ENCODE measurements around the gene SYT7.

Gene SYT7

DNA sequence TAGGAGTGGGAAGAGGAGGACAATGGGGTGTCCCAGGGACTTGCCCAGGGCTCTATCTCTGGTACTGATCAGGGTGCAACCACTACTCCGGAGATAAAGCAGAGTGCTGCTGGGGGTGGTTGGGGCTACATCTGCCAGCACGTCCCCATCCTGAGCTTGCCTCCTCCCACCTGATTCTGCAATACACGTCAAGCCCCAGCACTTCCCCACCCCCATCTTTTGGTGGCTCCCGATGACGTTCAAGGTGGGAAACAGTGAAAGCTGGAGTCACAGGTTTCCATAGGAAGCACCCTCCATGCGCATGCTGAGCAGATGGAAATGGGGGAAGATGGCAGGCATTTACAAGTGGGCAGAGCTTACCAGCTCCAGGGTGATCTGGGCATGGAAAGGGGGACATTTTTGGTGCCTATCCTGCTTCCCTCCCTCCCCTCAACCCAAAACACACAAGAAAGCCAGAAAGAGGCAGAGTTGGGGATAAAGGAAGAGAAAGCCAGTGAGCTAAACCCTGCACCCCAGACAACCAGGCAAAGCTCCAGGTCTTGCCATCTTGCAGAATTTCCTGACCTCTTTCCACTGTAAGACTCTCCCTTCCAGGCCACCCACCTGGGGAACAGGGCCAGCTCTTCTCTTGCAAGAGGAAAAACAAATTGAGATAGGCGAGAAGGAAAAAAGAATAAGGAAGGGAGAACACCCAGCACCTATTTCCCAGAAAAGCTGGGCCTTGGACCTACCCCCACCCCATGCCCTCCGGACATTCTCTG lies 15.8 kb downstream of the SYT7 start:
- H3K4me3 ChIP-seq = no peak overlapping the region
- H3K27ac ChIP-seq = no peak overlapping the region

DNA sequence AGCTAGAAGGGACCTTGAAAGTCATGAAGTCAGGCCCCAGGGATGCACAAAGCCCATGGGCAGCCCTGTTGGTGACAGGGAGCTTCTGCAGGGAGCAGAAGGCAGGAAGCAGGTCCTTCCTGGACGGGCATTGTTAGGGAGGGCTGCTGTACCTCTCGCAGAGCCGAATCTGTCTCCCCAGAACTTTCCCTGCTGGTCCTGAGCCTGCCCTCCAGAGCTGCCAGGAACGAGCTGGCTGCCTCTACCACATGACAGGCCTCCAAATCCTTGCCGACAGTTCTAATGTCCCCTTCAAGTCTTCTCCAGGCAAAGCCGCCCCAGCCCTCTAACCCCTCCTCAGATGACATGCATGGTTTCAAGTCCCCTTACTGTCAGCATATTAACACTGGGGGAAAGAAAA lies 20.1 kb downstream of the SYT7 start:
- Histone ChIP-seq H3K4me3 (no peak overlapping the region), H3K27ac (no peak overlapping the region)

DNA sequence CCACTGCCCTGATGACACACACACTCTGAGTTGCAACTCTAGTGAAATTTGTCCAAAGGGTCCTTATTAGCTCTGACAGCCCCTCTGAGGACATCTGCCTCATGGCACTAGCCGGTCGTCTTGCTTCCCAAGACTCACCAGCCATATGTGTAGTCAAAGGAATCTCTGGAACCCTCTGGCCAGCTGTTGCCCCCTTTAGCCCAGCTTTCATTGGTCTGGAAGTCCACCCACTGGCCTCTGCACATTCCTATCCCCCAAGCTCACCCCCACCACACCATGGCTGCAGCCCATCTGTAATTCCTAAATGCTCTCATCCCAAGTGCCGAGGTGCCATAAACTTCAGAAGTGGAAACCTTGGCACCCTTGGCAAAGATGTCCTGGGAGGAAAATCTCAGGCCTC lies 24.3 kb downstream of the SYT7 start:
- H3K4me3 ChIP-seq = no peak overlapping the region
- H3K27ac ChIP-seq = no peak overlapping the region

DNA sequence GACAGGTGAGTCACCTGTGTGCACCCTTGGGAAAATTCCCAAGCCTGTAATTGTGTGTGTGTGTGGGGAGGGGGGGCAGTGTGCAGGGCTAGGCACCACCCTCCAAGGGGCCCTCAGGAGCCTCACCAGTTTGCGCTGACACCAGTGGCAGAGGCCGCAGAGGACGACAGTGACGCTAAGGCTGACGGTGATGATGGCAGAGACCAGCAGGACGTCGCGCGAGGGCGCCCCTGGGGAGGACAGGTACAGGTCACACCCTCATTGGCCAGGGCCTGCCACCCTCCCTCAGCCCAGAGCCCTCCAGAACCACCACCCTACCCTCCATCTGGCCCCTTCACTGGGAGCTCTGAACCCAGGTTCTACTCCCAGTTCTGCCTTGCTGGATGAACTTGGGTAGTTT lies 24.9 kb downstream of the SYT7 start:
- no peak overlapping the region for H3K4me3 ChIP-seq
- H3K27ac ChIP-seq = no peak overlapping the region

DNA sequence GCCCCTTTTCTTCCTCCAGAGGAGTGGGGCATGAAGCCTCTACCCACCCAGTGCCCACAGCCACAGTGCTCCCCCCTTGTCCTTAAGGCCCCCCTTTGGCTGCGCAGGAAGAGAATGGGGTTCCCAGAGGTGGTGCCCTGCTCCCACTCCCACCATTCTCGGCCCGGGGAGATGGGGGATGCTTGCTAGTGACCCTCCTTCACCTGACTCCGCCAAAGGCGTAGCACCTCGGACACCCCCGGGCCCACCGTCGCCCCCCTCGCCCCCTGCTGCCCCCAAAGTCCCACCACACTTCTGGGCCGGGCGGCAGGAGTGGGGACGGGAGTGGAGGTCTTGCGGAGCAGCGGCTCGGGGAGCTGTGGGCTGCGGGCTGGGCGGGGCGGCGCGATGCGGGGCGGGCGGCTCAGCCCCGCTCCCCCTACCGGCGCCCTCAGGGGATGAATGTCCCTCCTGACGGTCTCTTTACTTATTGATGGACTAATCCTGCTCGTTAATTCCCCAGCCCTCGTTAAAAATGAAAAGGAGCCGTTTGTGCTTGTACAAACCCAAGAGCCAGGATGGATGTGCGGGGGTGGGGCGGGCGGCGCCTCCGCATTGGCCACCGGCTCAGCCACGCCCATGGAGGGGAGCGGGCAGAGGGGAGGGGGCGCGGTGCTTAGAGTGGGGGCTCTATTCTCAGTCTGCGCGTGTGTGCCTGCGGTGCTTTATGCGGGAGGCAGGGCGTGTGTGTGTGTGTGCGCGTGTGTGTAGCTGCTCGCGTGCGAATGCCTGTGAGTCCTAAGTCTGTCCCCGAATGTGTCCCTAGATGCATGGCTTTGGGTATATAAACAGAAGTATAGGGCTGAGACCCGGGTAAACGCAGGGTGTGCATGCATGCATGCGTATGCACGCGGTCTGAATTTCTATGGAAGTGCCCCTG lies 25.6 kb downstream of the SYT7 start:
- no peak overlapping the region for H3K27ac ChIP-seq

DNA sequence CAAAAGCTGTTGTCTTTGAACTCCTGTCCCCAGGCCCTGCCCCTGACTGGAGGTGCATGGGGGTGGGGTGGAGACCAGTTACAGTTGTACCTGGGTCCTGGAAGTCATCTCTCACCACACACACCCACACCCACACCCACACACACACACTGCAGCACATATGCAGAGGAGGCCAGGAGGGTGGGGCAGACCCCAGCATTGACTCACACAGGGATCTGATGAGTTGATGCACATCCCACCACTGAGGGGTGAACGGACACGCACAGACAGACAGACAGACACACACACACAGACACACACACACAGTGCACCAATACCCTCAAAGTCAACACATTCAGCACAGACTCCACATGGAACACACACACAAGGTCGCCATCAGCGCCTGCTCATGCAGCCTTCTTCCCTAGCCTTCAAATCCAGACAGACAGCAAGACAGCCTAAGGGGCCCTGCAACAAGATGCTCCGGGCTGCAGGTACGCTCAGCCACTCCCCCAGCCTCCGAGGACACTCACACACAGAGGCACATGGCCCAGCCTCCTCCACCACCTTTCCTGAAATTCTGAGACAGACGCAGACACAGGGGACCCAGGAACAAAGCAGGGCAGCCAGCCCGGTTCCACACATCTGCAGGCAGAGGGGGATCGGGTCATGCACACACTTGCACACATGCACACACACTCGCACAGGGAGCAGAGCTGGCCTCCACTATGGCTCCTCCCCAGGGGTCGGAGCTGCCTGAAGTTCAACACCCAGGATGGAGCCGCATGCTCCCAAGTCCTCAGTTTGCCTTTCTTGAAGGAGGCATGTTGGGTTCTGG lies 26.5 kb downstream of the SYT7 start:
- no peak overlapping the region for H3K4me3 ChIP-seq

More for the DNA sequence above, 25.6 kb downstream of the SYT7 start:
- H3K4me3 ChIP-seq = no peak overlapping the region

DNA sequence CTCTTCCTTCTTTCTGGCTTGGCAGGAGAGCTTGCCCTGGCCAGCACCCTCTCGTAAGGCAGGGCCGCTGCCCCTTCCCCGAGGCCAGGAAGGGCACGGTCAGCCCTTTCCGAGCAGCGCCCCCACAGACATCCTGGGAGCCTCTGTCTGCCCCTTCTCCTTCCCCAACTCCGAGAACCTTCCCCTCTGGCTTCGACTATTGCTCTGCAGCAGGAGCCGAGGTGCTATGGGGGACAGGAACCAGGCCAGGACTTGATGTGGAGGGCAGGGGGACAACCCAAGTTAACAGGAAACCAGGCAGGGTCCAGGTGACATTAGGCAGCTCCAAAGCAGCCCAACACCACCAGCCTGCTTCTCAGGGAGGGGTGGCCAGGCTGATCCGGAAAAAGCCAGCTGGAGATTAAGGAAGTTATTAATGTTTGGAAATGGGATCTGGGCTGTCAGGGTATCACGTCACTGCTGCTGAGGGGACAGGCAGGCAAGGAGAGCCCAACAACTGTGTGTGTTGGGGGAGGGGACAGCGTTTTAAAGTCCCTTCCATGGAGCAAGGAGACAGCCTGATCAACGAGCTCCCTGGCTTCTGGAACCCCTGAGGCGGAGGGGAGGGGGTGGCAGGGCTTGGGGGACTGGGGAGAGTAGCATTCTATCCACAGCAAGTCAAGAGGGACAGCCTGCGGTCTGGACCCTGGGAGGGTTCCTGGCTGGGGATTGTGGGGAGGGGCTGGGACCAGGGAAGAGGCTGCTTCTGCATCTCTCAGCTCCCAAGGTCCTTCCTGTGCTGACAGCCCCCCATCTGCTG lies 27.3 kb downstream of the SYT7 start:
- Histone ChIP-seq H3K4me3 (no peak overlapping the region), H3K27ac (no peak overlapping the region)

More for the DNA sequence above, 26.5 kb downstream of the SYT7 start:
- no peak overlapping the region for H3K27ac ChIP-seq

DNA sequence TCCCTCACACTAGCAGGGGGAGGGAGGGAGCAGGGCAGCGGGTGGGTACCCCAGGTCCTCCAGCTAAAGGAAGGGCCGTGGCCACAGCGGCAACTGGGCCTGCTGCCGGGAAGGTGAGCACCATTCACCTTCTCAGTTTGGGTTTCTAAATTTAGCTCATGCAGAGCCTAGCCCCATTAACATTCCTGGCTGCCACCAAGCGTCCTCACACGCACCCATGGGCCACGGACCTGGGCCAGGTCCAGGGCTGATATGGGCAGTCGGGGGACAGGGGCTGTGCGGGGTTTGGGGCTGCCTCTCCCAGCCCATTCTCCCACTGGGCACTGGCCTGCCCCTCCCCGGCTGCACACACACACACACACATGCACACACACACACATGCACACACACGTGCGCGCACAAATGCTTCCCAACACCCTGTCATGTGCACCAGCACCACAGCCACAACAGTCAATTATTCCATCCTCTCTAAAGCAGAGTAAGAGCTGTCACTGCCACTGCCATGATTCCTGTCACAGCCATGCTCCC lies 28.7 kb downstream of the SYT7 start:
- Histone ChIP-seq H3K4me3 (no peak overlapping the region), H3K27ac (no peak overlapping the region)

DNA sequence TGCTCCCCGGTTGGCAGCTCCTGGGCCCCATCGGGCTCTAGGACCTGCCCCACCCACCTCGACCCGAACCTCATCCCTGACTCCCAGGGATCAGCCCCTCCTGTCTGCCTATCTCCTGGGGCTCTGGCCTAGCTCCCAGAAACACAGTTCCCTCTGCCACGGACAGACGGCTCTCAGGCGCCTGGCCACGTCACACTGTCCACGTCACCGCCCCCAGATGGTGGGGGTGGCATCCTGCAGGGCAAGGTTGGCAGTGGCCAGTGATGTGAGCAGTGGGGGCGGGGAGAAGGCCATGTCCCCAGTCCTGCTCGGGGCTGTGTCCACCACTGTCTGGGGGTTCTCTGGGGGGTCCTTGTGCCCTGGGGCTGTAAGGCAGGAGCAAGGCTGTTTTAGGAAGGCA lies 29.2 kb downstream of the SYT7 start:
- Histone ChIP-seq H3K27ac (no peak overlapping the region), H3K4me3 (no peak overlapping the region)

DNA sequence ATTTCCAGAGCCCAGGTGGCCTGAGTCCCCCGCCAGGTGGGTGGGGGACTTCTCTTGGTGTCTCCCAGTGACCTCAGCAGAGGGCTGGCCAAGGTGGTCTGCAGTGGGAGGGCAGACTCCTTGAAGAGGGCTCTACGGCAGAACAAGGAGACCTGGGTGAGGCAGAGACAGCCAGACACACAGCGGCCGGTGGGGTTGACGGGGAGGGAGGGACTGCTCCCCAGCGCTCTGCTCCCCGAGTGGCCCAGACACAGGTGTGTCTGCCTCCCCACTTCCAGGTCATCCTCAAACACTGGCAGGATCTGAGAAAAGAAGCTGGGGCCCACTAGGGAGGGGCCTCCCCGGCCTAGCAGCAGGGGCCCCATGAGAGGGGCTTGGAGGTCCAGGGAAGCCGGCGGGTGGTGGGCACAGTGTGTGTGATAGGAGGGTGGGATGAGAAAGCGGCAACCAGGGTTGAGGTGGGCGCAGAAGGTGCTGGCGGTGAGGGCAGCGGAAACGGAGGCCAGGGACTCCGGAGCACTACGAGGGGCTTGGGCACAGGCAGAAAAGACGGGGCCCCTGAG lies 30.1 kb downstream of the SYT7 start:
- Histone ChIP-seq H3K4me3 (no peak overlapping the region), H3K27ac (no peak overlapping the region)

DNA sequence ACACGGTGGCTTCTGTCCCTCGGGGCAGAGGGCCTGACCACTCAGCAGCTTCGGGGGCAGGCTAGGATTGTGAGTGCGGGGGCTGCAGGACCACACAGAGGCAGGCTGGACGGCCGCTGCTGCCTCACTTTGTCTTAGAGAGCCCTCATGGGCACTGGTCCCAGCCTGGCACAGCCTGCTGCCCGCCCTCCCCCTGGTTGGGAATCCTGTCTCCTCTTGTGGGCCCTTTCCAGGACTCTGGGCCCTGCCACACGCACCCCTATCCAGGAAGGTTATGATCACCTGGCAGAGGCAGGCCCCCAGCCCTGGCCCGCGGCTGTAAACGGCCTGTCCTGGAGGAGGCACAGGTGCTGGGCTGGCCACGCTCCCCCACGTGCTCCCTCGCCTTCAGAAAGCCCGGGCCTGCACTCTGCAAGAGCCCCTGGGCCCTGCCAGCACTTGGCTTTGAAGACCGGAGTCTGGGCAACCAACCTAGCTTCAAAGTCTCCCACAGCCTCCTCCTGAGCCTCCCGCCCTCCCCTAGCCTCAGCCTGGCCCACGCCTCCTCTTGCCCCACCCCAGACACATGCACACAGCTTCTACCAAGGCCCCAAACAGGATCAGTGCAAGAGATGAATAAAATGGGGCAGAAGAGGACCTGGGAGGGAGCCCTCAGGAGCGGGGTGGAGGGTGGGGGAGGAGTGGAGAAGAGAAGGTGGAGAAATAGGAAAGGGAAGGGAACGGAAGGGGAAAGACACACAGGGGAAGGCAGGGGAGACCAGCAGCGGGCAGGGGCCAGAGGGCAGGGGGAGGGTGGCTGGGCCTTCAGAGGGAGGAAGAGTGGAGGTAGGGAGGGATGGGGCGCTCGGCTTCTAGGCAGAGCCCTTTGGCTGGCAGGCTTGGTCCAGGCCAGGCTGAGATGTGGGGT lies 31.0 kb downstream of the SYT7 start:
- Histone ChIP-seq H3K4me3 (no peak overlapping the region), H3K27ac (no peak overlapping the region)

DNA sequence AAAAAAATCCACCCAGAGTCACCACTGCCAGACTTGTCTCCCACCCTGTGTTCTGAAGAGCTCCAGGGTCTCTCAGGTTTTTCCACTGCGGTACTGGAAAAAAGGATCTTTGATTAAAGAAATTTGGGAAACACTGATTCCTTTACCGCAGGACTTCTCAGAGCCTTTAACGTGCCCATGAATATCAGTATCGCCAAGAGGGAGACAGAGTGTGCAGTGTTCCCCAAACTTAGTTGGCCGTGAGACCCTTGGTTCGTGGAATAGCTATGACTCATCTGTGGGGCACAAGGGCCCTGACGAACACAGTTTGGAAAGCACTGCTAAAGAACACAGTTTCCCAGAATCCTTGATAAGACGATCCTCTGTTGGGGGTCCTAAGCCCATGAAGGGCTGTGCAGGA lies 31.7 kb downstream of the SYT7 start:
- H3K27ac ChIP-seq = no peak overlapping the region
- H3K4me3 ChIP-seq = no peak overlapping the region

DNA sequence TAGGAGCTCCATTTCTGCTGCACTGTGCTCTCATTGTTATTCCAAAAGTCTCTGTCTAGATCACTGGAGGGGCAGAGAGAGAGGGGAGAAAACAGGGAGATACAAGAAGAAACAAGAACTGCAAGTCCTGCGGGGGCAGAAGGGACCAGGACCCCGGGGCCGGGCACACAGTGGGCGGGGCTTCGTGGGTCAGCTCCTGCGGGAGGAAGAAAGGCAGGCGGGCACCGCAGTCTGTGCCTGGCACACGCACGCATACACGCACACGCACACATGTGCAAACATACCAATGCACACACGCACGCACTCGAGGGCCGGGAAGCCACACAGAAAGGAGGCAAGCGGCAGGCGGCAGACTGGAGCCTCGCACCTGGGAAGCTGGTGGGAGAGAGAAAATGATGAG lies 33.6 kb downstream of the SYT7 start:
- no peak overlapping the region for H3K27ac ChIP-seq
- H3K4me3 ChIP-seq = no peak overlapping the region

DNA sequence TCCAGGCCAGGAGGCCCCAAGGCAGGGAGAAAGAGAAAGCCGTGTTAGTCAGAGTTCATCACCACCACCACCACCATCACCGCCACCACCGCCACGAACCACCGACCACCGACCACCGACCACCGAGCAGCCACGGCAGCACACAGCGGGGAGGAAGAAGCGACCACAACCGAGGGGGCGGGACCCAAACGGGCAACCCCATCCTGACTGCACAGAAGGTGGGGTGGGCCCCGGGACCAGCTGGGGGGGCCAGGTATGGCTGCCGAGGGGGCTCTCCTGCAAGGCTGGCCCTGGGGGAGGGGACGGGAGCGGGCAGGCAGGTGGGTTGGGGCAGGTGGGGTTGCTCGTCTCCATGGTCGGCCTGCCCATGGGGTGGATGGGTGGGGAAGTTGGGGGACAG lies 34.2 kb downstream of the SYT7 start:
- Histone ChIP-seq H3K27ac (no peak overlapping the region), H3K4me3 (no peak overlapping the region)

DNA sequence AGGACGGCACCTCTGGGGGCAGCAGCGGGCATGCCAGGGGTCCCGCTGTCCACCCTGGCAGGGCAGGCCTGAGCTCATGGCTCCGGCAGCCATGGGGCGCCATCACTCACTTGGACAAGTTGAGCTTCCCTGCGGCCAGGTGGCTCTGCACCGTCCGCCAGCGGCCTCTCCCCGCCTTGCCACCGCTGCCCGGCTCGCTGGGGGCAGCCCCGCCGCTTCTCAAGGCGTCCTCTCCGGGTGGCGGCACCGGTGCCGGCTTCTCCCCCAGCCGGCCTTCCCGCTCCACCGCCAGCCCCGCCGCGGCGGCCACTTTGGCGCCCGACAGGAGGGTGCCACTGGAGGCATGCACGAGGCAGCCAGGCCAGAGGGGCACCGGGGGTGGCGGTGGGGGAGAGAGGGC lies 35.0 kb downstream of the SYT7 start:
- Histone ChIP-seq H3K4me3 (no peak overlapping the region), H3K27ac (no peak overlapping the region)

DNA sequence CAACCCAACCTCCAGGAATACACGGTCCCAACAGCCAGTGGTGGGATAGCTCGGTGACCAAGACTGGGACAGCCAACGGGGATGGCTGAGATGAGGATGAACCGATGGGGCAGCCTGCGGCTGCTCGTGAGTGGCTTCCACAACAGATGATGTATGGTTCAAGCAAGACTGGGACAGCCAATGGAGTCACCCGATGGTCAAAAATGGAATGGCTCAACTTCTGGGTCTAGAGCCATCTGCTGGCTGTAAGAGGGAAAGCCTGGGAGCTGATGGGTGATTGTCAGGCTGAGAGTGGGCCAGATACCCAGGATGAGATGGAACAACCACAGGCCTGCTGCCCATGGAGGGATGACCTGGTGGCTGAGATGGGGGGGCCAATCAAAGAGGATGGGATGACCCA lies 35.5 kb downstream of the SYT7 start:
- no peak overlapping the region for H3K27ac ChIP-seq
- no peak overlapping the region for H3K4me3 ChIP-seq

DNA sequence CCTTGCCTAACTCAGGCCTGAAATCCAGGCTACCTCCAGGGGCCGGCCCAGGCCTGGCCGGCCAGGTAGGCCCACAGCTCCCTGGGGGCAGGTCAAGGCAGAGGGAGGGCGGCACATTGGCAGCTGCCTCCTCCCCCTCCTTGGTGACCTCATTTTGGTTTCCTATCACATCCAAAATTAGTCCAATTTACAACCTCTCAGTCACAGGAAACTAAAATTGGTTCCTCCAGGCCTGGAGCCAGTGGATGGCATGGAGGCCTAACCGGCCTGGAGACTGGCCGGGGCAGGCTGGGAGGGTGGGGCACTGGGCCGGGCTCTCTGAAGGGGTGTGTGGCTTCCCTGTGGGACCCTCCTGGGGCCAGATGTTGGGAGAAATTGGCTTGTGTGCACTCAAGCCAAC lies 36.4 kb downstream of the SYT7 start:
- Histone ChIP-seq H3K4me3 (no peak overlapping the region), H3K27ac (no peak overlapping the region)
